ENCODE results near the gene TMUB2. TPM values are rescaled to one million over a fixed set of nuclear protein-coding genes. Genes with fewer than 3 reads are reported as not detected.

Gene TMUB2
- total and polyA plus RNA-seq, 2 of the 13 experiments (the other 11 are each of a cell fraction or from before 2014, with no cell fraction given) = 26.9 to 50.8 TPM

GRCh38 chr17:44200478-44201155, 13.8 kb downstream of the TMUB2 start (continued):
- TF ChIP-seq, protein P1, sequence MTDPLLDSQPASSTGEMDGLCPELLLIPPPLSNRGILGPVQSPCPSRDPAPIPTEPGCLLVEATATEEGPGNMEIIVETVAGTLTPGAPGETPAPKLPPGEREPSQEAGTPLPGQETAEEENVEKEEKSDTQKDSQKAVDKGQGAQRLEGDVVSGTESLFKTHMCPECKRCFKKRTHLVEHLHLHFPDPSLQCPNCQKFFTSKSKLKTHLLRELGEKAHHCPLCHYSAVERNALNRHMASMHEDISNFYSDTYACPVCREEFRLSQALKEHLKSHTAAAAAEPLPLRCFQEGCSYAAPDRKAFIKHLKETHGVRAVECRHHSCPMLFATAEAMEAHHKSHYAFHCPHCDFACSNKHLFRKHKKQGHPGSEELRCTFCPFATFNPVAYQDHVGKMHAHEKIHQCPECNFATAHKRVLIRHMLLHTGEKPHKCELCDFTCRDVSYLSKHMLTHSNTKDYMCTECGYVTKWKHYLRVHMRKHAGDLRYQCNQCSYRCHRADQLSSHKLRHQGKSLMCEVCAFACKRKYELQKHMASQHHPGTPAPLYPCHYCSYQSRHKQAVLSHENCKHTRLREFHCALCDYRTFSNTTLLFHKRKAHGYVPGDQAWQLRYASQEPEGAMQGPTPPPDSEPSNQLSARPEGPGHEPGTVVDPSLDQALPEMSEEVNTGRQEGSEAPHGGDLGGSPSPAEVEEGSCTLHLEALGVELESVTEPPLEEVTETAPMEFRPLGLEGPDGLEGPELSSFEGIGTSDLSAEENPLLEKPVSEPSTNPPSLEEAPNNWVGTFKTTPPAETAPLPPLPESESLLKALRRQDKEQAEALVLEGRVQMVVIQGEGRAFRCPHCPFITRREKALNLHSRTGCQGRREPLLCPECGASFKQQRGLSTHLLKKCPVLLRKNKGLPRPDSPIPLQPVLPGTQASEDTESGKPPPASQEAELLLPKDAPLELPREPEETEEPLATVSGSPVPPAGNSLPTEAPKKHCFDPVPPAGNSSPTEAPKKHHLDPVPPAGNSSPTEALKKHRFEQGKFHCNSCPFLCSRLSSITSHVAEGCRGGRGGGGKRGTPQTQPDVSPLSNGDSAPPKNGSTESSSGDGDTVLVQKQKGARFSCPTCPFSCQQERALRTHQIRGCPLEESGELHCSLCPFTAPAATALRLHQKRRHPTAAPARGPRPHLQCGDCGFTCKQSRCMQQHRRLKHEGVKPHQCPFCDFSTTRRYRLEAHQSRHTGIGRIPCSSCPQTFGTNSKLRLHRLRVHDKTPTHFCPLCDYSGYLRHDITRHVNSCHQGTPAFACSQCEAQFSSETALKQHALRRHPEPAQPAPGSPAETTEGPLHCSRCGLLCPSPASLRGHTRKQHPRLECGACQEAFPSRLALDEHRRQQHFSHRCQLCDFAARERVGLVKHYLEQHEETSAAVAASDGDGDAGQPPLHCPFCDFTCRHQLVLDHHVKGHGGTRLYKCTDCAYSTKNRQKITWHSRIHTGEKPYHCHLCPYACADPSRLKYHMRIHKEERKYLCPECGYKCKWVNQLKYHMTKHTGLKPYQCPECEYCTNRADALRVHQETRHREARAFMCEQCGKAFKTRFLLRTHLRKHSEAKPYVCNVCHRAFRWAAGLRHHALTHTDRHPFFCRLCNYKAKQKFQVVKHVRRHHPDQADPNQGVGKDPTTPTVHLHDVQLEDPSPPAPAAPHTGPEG (CRISPR knock-in tag; IDR thresholded peaks at IDR 0.05) = 0 out of 2 replicates have a peak, but pooled peaks have one; percentile 64
- TF ChIP-seq CCDC6 (CRISPR knock-in tag; IDR thresholded peaks at IDR 0.05) = 0 out of 2 replicates have a peak, but pooled peaks have one; percentile 11
- TF ChIP-seq AGO1 (IDR thresholded peaks at IDR 0.05; ENCODE audit: low read depth, low read length, poor library complexity, severe bottlenecking) = peak; percentile 48
- TF ChIP-seq ARID5B (CRISPR knock-in tag; IDR thresholded peaks at IDR 0.05) = 0 out of 2 replicates have a peak, but pooled peaks have one; percentile 1
- no peak; the same call in 1 of the 2 replicates for TF ChIP-seq ARNT2 (CRISPR knock-in tag; IDR thresholded peaks at IDR 0.05; ENCODE audit: low read depth)
- TF ChIP-seq ZNF407 (CRISPR knock-in tag; IDR thresholded peaks at IDR 0.05; ENCODE audit: not compliant biosample characterization) = no peak
- no peak for TF ChIP-seq NONO (IDR thresholded peaks at IDR 0.05)
- peak; percentile 67; the same call in 1 of the 2 replicates for TF ChIP-seq NONO (CRISPR knock-in tag; conservative IDR thresholded peaks at IDR 0.05)
- peak; percentile 48; the same call in 1 of the 2 replicates for TF ChIP-seq POLR2AphosphoS5 (IDR thresholded peaks at IDR 0.05; ENCODE audit: low read depth, low read length)
- peak; percentile 86 for TF ChIP-seq AGO2 (optimal IDR thresholded peaks at IDR 0.05; ENCODE audit: low read depth, low read length)

Measured in HepG2 (cell line).